ENCODE data around the gene CAV1. TPM values are rescaled to one million over a fixed set of nuclear protein-coding genes. Genes with fewer than 3 reads are reported as not detected.

CAV1 gene
- total RNA-seq, 1 donor = 1.5 TPM

DNA sequence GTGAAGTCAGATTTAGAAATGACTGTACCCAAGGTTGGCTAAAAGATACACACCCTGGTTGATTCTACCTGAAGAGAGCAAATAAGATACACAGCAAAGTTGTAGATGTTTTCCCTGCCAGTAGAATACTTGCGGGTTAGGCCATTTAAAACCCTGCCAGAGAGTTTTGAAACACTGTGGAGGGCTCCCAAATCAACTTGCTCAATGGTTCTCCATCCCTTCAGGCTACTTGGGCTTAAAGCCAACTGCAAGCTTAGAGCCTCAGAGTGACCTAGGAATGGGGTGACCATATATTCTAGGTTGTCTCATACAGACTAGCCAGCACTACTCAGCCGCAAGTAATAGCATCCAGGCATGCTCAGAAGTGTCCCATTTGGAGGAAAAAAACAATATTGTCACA, 10.0 kb downstream of the CAV1 start:
- H3K4me1 ChIP-seq (ENCODE audit: insufficient read depth, low read length) = no peaks in the 10 kb centered on the region
- no peaks in the 10 kb centered on the region for H3K9me3 ChIP-seq (ENCODE audit: low read depth, low read length)
- H3K27me3 ChIP-seq (ENCODE audit: insufficient read depth, low read length) = peaks cover 3% of the 10 kb centered on the region
- H3K4me3 ChIP-seq (ENCODE audit: low read length) = no peak overlapping the region

DNA sequence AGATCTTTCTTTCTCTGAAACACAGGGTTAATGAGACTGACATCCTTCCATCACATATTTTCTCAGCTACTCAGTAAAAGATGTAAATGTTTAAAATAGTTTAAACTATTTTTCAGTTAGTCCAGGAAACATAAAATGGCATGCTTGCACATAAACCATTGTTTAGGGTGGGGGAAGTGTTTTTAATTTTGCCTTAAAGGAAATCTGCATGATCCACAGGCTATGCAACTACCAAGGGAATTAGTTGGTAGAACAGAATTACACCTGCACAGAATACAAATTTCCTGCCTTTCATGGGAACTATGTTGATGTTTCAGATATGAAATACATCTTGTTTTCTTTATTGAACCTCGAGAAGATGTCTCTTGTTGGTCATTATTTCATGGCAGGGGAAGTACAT, 10.6 kb downstream of the CAV1 start:
- Histone ChIP-seq H3K9me3 (ENCODE audit: low read depth, low read length) (no peaks in the 10 kb centered on the region), H3K27me3 (ENCODE audit: insufficient read depth, low read length) (peaks cover under 1% of the 10 kb centered on the region), H3K4me1 (ENCODE audit: insufficient read depth, low read length) (no peaks in the 10 kb centered on the region), H3K4me3 (ENCODE audit: low read length) (no peak overlapping the region)

DNA sequence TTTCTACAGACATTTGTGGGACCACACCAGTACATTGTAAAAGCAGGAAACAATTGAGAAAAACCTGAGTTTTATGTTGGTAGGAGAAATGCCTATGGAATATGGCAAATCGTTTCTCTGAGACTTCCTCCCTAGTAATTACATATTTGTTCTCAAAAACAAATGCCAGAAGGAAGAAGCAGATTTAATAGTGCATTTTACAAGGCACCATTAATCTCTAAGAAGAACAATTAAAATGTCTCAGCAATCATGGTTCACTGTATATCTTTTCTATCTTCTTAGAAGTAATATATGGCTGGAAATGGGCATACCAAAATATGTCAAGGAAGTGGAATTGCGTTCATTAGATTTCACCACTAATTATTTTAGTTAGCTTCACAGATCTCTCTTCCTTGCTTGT, 13.3 kb downstream of the CAV1 start:
- Histone ChIP-seq H3K27me3 (ENCODE audit: insufficient read depth, low read length) (no peaks in the 10 kb centered on the region), H3K9me3 (ENCODE audit: low read depth, low read length) (no peaks in the 10 kb centered on the region), H3K4me1 (ENCODE audit: insufficient read depth, low read length) (no peaks in the 10 kb centered on the region), H3K4me3 (ENCODE audit: low read length) (no peak overlapping the region)

DNA sequence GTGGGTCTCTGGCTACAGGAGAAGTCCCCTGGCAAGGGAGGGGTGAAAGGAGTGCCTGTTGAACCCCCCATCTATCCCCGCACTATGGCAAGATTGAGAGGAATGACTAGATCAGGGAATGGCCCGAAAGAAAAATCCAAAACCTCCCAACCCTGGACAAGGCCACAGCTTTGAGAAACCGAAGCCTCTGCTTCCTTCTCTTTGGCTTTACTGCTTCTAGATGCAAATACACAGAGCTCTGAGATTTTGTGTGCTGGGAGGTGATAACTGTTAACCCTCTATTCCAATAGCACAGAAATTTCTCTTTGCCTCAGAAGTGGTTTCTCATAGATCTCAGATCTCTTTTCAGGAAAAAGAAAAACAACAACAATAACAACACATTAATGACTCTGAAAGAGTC, 15.0 kb downstream of the CAV1 start:
- no peak overlapping the region for H3K4me3 ChIP-seq (ENCODE audit: low read length)
- no peaks in the 10 kb centered on the region for H3K9me3 ChIP-seq (ENCODE audit: low read depth, low read length)
- H3K4me1 ChIP-seq (ENCODE audit: insufficient read depth, low read length) = no peaks in the 10 kb centered on the region
- H3K27me3 ChIP-seq (ENCODE audit: insufficient read depth, low read length) = no peaks in the 10 kb centered on the region

DNA sequence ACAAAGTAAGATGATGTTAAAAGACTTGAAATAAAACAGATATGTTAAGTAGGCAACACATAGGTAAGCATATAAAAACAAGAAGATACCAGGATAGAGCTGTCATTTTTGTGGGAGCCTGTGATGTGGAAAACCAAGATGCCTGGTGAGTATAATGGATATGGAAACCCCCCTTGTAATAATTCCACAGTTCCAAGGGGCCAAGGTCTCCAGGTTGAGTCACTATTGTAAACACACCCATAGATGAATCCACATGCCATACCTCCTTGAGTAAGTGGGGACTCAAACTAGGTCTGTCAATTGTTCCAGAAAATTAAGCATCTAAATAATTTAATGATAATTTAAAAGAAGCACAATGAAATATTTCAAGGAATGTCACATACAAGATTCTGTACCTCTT, 15.9 kb downstream of the CAV1 start:
- H3K27me3 ChIP-seq (ENCODE audit: insufficient read depth, low read length) = no peaks in the 10 kb centered on the region
- H3K4me1 ChIP-seq (ENCODE audit: insufficient read depth, low read length) = no peaks in the 10 kb centered on the region
- H3K4me3 ChIP-seq (ENCODE audit: low read length) = no peak overlapping the region
- H3K9me3 ChIP-seq (ENCODE audit: low read depth, low read length) = no peaks in the 10 kb centered on the region

DNA sequence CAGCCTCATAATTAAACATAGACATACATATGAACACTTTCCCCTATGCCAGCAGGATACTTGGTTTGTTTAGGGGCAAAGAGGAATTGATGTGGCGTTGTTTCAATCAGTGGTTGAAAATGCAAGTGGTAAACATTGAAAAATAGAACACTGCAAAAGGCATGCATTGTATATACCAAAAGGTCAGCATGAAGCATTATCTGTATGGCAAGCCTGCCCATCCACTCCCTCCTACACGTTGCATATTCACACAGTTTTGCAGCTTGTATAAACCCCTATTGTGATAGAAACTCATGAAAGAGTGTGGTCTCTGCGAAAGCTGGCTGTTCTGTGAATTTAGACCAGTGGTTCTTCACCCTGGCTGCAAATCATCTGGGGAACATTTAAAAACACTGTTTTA, 17.1 kb downstream of the CAV1 start:
- no peaks in the 10 kb centered on the region for H3K9me3 ChIP-seq (ENCODE audit: low read depth, low read length)
- H3K4me1 ChIP-seq (ENCODE audit: insufficient read depth, low read length) = no peaks in the 10 kb centered on the region
- no peak overlapping the region for H3K4me3 ChIP-seq (ENCODE audit: low read length)
- H3K27me3 ChIP-seq (ENCODE audit: insufficient read depth, low read length) = no peaks in the 10 kb centered on the region

DNA sequence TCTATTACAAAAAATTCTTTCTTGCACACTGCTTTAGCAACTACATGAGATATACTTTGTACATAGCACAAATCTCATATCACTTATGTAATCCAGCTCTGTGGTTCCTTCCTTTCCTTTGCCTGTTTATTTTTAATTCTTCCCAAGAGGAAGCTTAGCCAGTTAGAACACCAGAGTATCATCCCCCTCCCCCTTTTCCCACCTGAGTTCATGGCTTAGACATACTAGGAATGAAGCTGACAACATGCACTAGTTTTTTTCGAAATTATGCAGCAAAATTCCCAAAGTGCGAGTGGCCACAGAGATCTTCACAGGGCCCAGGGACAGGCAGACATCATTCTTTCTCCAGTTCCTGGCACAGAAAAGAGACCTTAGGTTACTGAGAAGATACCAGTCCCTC, 17.8 kb downstream of the CAV1 start:
- Histone ChIP-seq H3K4me1 (ENCODE audit: insufficient read depth, low read length) (no peaks in the 10 kb centered on the region), H3K27me3 (ENCODE audit: insufficient read depth, low read length) (no peaks in the 10 kb centered on the region), H3K9me3 (ENCODE audit: low read depth, low read length) (no peaks in the 10 kb centered on the region), H3K4me3 (ENCODE audit: low read length) (no peak overlapping the region)

DNA sequence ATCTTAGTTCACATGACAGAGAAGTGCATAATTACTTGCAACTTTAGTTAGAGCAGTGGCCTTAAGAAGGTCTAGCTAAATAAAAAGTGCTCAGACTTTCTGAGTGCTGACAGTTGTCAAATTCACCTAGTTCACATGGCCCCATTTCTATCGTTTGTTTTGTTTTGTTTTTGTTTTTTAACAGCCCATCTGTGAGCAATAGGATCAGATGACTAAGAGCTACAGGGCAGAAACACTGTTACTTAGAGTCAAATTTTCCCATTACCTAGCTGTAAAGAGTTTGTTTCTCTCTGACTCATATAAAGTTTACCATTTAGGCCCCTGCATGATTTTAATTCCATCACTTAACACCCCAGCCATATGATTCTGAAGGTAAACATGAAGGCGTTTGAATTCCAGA, 18.8 kb downstream of the CAV1 start:
- Histone ChIP-seq H3K9me3 (ENCODE audit: low read depth, low read length) (no peaks in the 10 kb centered on the region), H3K27me3 (ENCODE audit: insufficient read depth, low read length) (no peaks in the 10 kb centered on the region), H3K4me3 (ENCODE audit: low read length) (no peak overlapping the region), H3K4me1 (ENCODE audit: insufficient read depth, low read length) (no peaks in the 10 kb centered on the region)

DNA sequence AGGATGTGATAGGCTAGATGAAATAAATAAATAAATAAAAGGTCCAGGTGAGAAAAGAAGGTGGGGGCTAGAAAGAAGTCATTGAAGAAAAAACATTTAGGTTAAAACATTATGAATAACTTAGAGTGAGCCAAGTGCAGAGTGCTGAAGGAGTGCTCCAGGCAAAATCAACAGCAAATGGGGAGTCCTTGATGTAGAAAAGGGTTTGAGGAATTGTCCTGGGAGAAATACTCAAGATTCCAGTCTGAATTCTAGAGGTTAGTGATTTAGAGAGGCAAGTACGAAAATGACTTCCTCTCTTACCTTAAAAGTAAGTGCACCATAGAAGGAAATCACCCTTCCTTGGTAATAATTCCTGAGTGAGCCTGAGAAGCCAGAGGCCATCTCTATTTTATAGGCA, 19.7 kb downstream of the CAV1 start:
- H3K27me3 ChIP-seq (ENCODE audit: insufficient read depth, low read length) = no peaks in the 10 kb centered on the region
- H3K4me1 ChIP-seq (ENCODE audit: insufficient read depth, low read length) = no peaks in the 10 kb centered on the region
- H3K9me3 ChIP-seq (ENCODE audit: low read depth, low read length) = no peaks in the 10 kb centered on the region
- no peak overlapping the region for H3K4me3 ChIP-seq (ENCODE audit: low read length)

DNA sequence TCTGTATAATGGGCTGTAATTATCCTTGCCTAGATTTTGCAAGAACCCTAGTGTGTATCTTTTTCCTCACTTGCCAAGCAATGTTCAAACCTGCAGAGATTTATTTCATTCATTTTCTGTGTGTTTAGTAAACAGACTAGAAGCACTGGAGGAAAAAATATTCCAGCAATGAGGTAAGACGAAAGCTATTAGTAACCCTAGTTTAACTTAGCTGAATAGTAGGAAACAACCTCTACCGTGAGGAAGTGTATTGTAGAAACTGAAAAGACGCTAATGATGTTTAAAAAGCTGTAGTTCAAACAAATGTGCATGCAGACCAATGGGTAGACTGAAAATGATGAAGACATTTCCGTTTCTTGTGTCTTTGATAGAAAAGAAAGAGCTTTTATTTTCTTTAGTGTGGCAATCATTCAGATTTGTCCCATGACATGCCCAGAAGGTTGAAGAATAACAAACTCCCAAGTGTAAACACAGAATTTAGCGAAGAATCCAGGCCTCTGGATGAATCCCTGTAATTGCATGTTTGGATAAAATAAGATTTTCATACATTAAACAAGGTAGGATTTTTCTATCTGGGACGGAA, 20.7 kb downstream of the CAV1 start:
- Histone ChIP-seq H3K4me1 (ENCODE audit: insufficient read depth, low read length) (no peaks in the 10 kb centered on the region), H3K4me3 (ENCODE audit: low read length) (no peak overlapping the region), H3K9me3 (ENCODE audit: low read depth, low read length) (no peaks in the 10 kb centered on the region), H3K27me3 (ENCODE audit: insufficient read depth, low read length) (no peaks in the 10 kb centered on the region)

DNA sequence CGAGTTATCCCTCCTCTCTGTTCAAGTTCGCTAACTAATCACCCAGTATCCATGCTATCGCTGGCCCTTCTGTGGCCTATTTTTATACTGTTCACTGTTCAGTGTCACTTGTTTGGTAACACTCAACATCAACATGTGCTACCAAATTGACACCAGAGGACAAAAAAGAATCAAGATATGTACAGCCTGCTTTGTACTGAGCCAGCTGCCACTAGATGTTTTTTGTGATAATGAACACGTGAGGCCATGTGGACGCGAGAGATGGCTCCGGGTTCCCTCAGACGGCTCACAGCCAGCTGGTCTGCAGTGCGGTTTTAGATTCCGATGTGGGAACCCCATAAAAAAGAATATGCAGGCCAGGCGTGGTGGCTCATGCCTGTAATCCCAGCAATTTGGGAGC, 21.2 kb downstream of the CAV1 start:
- H3K4me3 ChIP-seq (ENCODE audit: low read length) = no peak overlapping the region
- no peaks in the 10 kb centered on the region for H3K9me3 ChIP-seq (ENCODE audit: low read depth, low read length)
- H3K4me1 ChIP-seq (ENCODE audit: insufficient read depth, low read length) = no peaks in the 10 kb centered on the region
- H3K27me3 ChIP-seq (ENCODE audit: insufficient read depth, low read length) = peaks cover 3% of the 10 kb centered on the region

DNA sequence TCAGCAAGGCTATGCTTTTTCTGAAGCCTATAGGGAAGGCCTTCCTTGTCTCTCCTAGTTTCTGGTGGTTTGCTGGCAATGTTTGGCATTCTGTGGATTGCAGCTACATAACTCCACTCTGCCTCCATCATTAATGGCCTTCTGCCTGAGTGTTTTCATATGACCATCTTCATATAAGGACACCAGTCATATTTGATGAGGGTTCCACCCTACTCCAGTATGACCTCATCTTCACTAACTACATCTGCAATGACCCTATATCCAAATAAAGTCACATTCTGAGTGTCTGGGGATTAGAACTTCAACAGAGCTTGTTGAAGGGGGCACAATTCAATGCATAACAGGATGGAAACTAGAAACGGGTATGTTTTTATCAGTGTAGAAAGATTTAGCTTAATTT, 22.1 kb downstream of the CAV1 start:
- Histone ChIP-seq H3K4me3 (ENCODE audit: low read length) (no peak overlapping the region), H3K27me3 (ENCODE audit: insufficient read depth, low read length) (peaks cover 4% of the 10 kb centered on the region), H3K9me3 (ENCODE audit: low read depth, low read length) (no peaks in the 10 kb centered on the region), H3K4me1 (ENCODE audit: insufficient read depth, low read length) (no peaks in the 10 kb centered on the region)

DNA sequence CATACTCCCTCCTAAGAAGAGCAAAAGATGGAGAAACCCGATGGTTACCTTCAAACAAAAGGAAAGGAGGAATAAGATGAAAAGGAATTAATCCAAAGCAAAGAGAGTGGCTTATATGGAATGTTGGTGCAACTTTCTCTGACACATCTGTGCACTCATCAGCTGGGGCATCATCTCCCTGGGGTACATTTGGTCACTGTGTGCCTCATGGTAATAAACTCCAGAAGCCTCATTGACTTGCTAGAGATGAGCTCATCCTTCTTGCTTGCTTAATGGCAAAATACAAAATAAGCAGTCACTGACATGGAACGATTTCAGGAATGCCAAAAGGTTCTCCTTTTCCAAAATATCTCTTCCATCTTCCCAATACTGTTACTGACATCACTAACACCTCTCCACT, 22.5 kb downstream of the CAV1 start:
- Histone ChIP-seq H3K27me3 (ENCODE audit: insufficient read depth, low read length) (peaks cover 4% of the 10 kb centered on the region), H3K4me3 (ENCODE audit: low read length) (no peak overlapping the region)

DNA sequence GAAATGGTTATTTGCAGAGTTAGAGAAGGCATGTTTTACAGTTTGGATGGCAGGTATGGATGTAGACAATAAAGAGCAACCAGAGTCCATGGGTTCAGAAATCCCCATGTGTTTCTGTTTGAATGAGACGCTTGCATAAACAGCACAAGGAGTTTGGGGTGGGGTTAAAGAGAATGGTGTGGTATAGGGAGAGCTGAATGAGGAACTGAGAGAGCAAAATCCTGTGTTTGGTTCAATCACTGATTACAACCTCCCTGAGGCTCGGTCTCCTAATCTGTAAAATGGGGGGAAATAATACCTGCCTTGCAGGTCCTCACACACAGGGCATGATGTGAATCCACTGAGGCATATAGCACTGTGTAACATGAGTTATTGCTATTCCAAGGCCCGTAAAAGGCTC, 23.7 kb downstream of the CAV1 start:
- Histone ChIP-seq H3K4me1 (ENCODE audit: insufficient read depth, low read length) (no peaks in the 10 kb centered on the region), H3K9me3 (ENCODE audit: low read depth, low read length) (no peaks in the 10 kb centered on the region), H3K4me3 (ENCODE audit: low read length) (no peak overlapping the region), H3K27me3 (ENCODE audit: insufficient read depth, low read length) (peaks cover 4% of the 10 kb centered on the region)

More for the DNA sequence above, 22.5 kb downstream of the CAV1 start:
- no peaks in the 10 kb centered on the region for H3K4me1 ChIP-seq (ENCODE audit: insufficient read depth, low read length)
- no peaks in the 10 kb centered on the region for H3K9me3 ChIP-seq (ENCODE audit: low read depth, low read length)

DNA sequence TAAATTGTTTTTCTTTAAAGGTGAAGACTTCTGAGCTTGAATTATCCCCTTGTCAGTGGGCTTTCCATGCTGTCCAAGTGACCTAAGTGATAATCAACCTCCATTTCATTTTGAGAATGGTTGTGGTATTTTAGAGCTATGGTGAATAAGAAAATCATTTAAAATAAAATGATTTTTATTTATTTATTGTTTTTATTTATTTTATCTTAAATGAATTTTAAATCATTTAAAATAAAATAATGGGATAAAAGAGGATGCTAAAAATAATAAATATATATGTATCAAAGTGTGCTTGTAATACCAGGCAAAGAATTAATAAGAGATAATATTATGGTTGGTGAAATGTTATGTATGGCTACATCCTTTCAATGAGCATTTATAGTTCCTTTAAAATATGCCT, 24.5 kb downstream of the CAV1 start:
- H3K9me3 ChIP-seq (ENCODE audit: low read depth, low read length) = no peaks in the 10 kb centered on the region
- no peak overlapping the region for H3K4me3 ChIP-seq (ENCODE audit: low read length)
- no peaks in the 10 kb centered on the region for H3K4me1 ChIP-seq (ENCODE audit: insufficient read depth, low read length)
- H3K27me3 ChIP-seq (ENCODE audit: insufficient read depth, low read length) = peaks cover 4% of the 10 kb centered on the region

DNA sequence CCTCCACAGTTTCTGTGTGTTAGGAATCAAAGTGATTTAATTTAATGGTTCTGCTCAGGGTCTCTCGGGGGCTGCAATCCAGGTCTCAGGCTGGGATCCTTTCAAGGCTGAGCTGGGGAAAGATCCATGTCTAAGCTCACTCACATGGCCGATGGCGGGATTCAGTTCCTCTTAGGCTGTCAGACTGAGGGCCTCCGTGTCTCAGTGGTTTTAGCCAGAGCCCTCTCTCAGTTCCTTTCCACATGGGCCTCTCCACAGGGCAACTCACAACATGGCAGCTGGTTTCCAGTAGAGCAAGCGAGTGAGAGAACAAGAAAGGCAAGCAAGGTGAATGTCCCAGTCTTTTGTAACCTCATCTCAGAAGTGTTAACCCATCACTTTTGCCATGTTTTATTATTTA, 26.9 kb downstream of the CAV1 start:
- Histone ChIP-seq H3K4me3 (ENCODE audit: low read length) (no peak overlapping the region), H3K4me1 (ENCODE audit: insufficient read depth, low read length) (no peaks in the 10 kb centered on the region), H3K27me3 (ENCODE audit: insufficient read depth, low read length) (peaks cover 9% of the 10 kb centered on the region), H3K9me3 (ENCODE audit: low read depth, low read length) (no peaks in the 10 kb centered on the region)

DNA sequence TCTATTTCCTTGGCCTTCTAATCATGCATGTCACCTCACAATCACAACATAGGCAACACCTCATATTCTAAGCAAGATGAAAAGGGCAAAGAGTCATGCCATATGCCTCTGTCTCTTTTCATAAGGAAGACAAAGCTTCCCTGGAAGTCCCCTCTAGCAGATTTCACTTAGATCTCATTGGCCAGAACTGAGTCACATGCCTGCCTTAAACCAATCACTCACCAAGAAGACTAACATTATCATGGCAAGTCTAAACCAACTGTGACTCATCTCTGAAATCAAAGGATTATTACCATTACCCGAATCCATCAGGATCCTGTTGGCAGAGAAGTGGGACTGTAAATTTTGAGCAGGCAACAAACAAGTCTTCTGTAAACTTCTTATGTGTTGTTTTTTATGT, 27.8 kb downstream of the CAV1 start:
- no peak overlapping the region for H3K4me3 ChIP-seq (ENCODE audit: low read length)
- no peaks in the 10 kb centered on the region for H3K4me1 ChIP-seq (ENCODE audit: insufficient read depth, low read length)
- no peaks in the 10 kb centered on the region for H3K9me3 ChIP-seq (ENCODE audit: low read depth, low read length)
- peaks cover 11% of the 10 kb centered on the region for H3K27me3 ChIP-seq (ENCODE audit: insufficient read depth, low read length)

Data from mononuclear cell (primary cell).